HUES64 (cell line): Measurements from ENCODE around the gene TMEM130.
"Not testable (repeated sequence)": the region's sequence is repeated elsewhere in the genome, so short reads cannot be mapped to it uniquely, and the experiment has no call there.

Experiments used
- H3K27ac ChIP-seq: 2 replicates; pipeline ENCODE4 v1.7.0; 2013; ENCODE audit warnings: low read depth, low read length, inconsistent platforms
- H3K27me3 ChIP-seq: 2 replicates; pipeline ENCODE4 v1.6.1; 2013; ENCODE audit warnings: mild to moderate bottlenecking, low read length; ENCODE audit not compliant: insufficient read depth
- H3K36me3 ChIP-seq: 2 replicates; pipeline ENCODE4 v1.6.1; 2013; ENCODE audit warnings: mild to moderate bottlenecking, low read length; ENCODE audit not compliant: insufficient read depth
- H3K4me1 ChIP-seq: 2 replicates; pipeline ENCODE4 v1.6.1; 2013; ENCODE audit warnings: mild to moderate bottlenecking, low read length, moderate library complexity; ENCODE audit not compliant: insufficient read depth
- H3K4me3 ChIP-seq: 2 replicates; pipeline ENCODE4 v1.5.1; 2013; ENCODE audit warnings: mild to moderate bottlenecking, low read length, moderate library complexity
- H3K9ac ChIP-seq: 2 replicates; pipeline ENCODE4 v1.6.1; 2013; ENCODE audit warnings: mild to moderate bottlenecking, low read depth, low read length
- H3K9me3 ChIP-seq: 2 replicates; pipeline ENCODE4 v1.6.1; 2013; ENCODE audit warnings: low read depth, low read length; ENCODE audit not compliant: insufficient read depth
- WGBS: fragments of 150-250, 120-280 bp; methylation state at CpG from one replicate; pipeline ENCODE4 v1.1.7; 2013; ENCODE audit warnings: missing lambda C conversion rate; 5-methylcytosine and 5-hydroxymethylcytosine counted together

Gene TMEM130

DNA sequence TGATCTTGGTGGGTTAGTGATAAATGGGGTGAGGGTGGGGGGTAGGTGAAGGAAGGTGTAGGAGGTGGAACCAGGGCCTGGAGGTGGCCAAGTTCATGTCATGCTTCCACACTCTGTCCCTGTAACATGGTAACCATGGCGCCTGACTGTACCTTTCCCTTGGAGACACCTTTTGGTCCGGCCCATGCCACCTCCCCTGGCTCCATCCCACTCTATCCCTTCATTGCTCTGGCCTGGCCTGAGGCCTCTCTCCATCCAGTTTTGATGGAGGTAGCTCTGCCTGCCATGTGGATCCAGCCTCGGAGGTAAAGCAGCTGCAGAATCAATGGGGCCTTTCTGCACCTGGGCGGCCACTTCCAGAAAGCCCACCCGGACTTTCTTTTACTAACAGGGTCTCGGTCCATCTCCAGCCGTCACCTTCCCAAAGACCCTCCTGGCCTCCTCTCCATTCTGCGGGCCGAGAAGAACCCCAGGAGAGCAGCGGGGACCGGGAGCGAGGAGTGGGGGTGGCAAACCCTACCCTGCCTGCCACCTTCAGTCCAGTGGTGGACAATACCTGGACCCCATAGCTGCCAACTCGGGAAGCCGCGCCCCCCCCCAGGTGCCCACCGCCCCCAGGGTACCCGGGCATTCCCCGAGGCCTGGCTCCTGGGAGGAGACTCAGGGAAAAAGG is 8.0 kb upstream of the TMEM130 start:
- 32% methylated on average over 18 of the region's 18 CpGs for WGBS
- Histone ChIP-seq H3K4me1 (peaks cover 6% of the 10 kb centered on the region; the same call in 1 of the 2 replicates), H3K27me3 (no peaks in the 10 kb centered on the region), H3K4me3 (peak overlapping the region; percentile 92), H3K9ac (peak overlapping the region; percentile 98), H3K36me3 (peaks cover 24% of the 10 kb centered on the region), H3K9me3 (no peaks in the 10 kb centered on the region), H3K27ac (no peak overlapping the region)

DNA sequence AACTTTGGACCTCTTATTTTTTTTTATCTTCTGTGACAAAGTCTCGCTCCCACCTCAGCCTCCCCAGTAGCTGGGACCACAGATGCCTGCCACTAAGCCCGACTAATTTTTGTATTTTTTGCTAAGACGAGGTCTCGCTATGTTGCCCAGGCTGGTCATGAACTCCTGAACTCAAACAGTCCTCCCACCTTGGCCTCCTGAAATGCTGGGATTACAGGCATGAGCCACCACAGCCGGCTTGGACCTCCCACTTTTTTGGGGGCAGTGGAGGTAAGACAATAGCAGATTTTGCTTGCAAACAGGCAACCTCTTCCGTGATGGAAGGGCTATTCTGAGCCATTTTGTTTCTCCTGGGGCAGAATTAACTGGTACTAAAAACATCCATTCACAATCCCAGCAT is 7.3 kb upstream of the TMEM130 start:
- Histone ChIP-seq H3K36me3 (peaks cover 17% of the 10 kb centered on the region), H3K27me3 (no peaks in the 10 kb centered on the region), H3K9ac (no peak overlapping the region), H3K27ac (no peak overlapping the region), H3K4me3 (no peak overlapping the region), H3K4me1 (peaks cover 6% of the 10 kb centered on the region; the same call in 1 of the 2 replicates), H3K9me3 (no peaks in the 10 kb centered on the region)
- WGBS, result 89% methylated on average over 6 of the region's 6 CpGs

GRCh38 chr7:98875501-98875900 is 5.7 kb upstream of the TMEM130 start:
- Histone ChIP-seq H3K4me1 (peaks cover 6% of the 10 kb centered on the region; the same call in 1 of the 2 replicates), H3K9ac (no peak overlapping the region), H3K9me3 (no peaks in the 10 kb centered on the region), H3K27ac (no peak overlapping the region), H3K27me3 (peaks cover 11% of the 10 kb centered on the region), H3K4me3 (no peak overlapping the region), H3K36me3 (peaks cover 2% of the 10 kb centered on the region; the same call in 1 of the 2 replicates)
- 77% methylated on average over 9 of the region's 9 CpGs for WGBS

- peaks cover 4% of the 10 kb centered on the region; the same call in 1 of the 2 replicates for H3K4me1 ChIP-seq
Observed at GRCh38 chr7:98874942-98875341, 5.1 kb upstream of the TMEM130 start.

DNA sequence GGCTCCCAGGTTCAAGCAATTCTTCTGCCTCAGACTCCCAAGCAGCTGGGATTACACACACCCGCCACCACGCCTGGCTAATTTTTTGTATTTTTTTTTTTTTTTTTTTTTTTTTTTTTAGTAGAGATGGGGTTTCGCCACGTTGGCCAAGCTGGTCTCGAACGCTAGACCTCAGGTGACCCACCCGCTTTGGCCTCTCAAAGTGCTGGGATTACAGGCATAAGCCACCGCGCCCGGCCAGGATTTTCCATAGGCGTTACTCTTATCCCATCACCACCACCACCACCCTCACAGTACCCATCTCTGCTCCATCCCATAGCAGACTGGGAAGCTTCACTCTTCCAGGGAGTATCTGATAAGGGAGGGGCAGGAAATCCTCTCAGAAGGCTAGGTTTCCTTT is 3.8 kb upstream of the TMEM130 start:
- not testable (repeated sequence) for H3K9me3 ChIP-seq, H3K4me1 ChIP-seq, H3K27ac ChIP-seq, H3K4me3 ChIP-seq, H3K9ac ChIP-seq, H3K36me3 ChIP-seq
- H3K27me3 ChIP-seq, result peaks cover 30% of the 10 kb centered on the region
- WGBS, result 96% methylated on average over 9 of the region's 11 CpGs

More at GRCh38 chr7:98874942-98875341, 5.1 kb upstream of the TMEM130 start:
- Histone ChIP-seq H3K36me3 (no peaks in the 10 kb centered on the region), H3K4me3 (no peak overlapping the region), H3K27me3 (peaks cover 17% of the 10 kb centered on the region), H3K27ac (no peak overlapping the region), H3K9ac (no peak overlapping the region), H3K9me3 (no peaks in the 10 kb centered on the region)
- 76% methylated on average over 1 of the region's 1 CpG for WGBS

DNA sequence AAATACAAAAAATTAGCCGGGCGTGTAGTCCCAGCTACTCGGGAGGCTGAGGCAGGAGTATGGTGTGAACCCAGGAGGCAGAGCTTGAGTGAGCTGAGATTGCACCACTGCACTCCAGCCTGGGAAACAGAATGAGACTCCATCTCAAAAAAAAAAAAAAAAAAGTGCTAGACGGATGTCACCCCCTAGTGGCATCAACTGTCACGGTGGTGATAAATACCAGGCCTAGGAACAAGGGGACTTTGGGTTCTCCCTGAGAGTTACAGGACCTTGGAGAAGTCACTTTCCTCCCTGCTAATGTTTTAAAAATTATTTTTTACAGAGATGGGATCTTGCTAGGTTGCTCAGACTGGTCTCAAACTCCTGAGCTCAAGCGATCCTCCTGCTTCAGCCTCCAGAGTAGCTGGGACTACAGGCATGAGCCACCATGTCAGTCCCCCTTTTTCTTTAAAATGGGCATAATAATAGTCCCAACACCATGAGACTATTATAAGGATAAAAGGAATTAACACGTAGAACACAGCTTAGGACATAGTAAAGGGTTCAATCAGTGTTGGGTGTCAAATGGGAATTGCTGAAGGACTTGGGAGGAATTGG is 2.6 kb upstream of the TMEM130 start:
- H3K9ac ChIP-seq, result no peak overlapping the region
- no peak overlapping the region for H3K27ac ChIP-seq
- WGBS, result 68% methylated on average over 7 of the region's 7 CpGs
- H3K36me3 ChIP-seq, result no peaks in the 10 kb centered on the region
- peaks cover 37% of the 10 kb centered on the region for H3K27me3 ChIP-seq
- H3K9me3 ChIP-seq, result no peaks in the 10 kb centered on the region
- H3K4me3 ChIP-seq, result no peak overlapping the region
- H3K4me1 ChIP-seq, result peaks cover 6% of the 10 kb centered on the region; the same call in 1 of the 2 replicates

DNA sequence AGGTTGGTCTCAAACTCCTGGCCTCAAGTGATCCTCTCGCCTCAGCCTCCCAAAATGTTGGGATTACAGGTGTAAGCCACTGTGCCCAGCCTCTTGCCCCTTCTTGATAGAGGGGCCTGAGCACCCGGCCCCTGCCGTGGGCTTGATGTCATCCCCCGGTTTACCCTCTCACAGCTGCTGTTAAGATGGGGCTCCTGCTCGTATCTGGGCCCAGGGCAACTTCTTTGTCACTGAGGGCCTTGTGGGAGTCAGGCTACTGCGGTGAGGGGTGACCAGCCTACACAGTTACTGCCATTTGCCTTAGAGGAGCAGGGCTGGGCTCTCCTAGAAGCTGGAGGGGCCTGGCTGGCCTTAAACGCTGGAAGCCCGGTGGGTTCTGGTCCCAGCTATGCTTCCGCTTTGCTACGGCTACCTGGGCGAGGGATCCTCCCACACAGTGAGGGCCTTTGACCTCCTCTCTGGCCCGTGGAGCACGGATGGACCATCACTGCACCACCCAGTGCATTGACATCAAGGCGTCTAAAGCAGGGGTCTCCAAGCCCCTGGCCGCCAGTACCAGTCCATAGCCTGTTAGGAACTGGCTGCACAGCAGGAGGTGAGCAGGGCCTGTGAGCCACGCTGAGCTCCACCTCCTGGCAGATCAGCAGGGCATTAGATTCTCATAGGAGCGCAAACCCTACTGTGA is 1.1 kb upstream of the TMEM130 start:
- Histone ChIP-seq H3K27ac (no peak overlapping the region), H3K9ac (no peak overlapping the region), H3K4me1 (peaks cover 6% of the 10 kb centered on the region; the same call in 1 of the 2 replicates), H3K4me3 (peak overlapping the region; percentile 67; the same call in 1 of the 2 replicates), H3K36me3 (no peaks in the 10 kb centered on the region), H3K27me3 (peaks cover 37% of the 10 kb centered on the region), H3K9me3 (no peaks in the 10 kb centered on the region)
- 79% methylated on average over 17 of the region's 17 CpGs for WGBS

DNA sequence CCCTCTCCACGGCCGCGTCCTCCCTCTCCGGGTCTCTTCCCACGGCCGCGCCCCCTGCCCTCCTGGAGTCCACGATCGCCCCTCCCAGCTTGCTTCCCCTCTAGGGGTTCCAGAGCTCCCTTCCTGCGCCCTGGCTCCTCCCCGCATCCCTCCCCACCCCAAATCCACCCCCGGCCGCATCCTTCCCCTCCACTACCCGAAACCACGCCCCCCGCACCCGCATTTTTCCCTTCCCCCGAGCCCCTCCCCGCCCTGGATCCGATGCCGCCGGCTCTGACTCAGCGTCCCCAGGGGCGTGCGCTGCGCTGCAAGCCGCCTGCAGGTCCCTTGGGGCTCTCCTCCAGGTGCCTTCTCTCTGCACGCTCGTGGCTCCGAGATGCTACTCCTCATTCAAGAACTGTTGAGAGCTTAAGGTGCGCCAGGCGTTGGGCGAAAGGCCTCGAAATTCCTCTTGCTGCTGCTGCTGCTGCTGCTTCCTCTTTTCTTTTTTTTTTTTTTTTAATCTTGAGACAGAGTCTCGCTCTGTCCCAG is 372 bp upstream of the TMEM130 start:
- no peaks in the 10 kb centered on the region for H3K9me3 ChIP-seq
- H3K9ac ChIP-seq, result peak overlapping the region; percentile 24; the same call in 1 of the 2 replicates
- peak overlapping the region; percentile 67 for H3K4me3 ChIP-seq
- WGBS, result 2% methylated on average over 35 of the region's 35 CpGs
- H3K27ac ChIP-seq, result no peak overlapping the region
- H3K36me3 ChIP-seq, result no peaks in the 10 kb centered on the region
- peaks cover 37% of the 10 kb centered on the region for H3K27me3 ChIP-seq
- peaks cover 6% of the 10 kb centered on the region; the same call in 1 of the 2 replicates for H3K4me1 ChIP-seq

DNA sequence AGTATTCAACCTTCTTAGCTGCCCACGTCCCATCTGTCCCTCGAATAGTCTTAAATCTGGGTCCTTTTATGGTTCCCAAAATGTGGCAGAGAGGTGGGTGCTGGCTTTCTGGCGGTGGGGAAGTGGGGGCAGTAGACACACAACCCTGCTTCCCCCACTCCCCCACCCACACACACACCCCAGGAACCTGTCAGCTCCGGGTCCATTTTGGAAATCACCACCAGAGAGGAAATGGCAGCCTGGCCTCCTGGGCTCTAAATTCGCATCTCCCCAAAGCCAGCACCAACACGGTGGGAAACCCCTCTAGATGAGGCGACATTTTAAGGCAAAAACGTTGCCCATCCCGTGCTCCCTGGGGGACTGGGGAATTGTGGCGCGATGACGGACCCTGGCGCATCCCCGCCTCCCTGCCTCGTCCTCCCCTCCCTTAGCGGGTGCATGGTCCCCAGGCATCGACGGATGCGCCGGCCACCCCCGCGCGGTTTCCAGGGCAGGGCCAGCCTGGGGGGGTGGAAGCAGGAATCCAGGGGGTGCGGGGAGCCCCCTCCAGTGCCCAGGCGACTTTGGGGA is 702 bp downstream of the TMEM130 start:
- peak overlapping the region; percentile 24; the same call in 1 of the 2 replicates for H3K9ac ChIP-seq
- H3K9me3 ChIP-seq, result no peaks in the 10 kb centered on the region
- 12% methylated on average over 24 of the region's 25 CpGs for WGBS
- H3K27ac ChIP-seq, result no peak overlapping the region
- H3K27me3 ChIP-seq, result peaks cover 37% of the 10 kb centered on the region
- H3K4me1 ChIP-seq, result peaks cover 6% of the 10 kb centered on the region; the same call in 1 of the 2 replicates
- no peaks in the 10 kb centered on the region for H3K36me3 ChIP-seq
- peak overlapping the region; percentile 67 for H3K4me3 ChIP-seq

DNA sequence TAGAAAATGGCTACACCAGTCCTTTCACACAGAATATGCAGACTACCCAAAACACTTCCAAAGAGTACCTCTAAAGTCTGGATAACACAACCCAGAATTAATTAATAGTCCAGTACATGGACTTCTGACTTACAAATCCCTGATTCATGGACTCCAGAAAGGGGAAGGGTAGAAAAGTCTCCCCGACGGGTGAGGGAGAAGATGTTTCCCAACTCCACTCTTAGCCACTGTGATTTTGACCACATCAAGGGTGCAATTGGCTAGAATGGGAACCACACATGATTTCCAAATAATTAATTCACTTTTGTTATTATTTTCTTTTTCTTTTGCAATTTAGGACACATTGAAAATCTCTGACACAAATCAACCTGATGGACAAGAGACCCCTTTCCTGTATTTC is 1.4 kb downstream of the TMEM130 start:
- Histone ChIP-seq H3K36me3 (no peaks in the 10 kb centered on the region), H3K9ac (no peak overlapping the region), H3K9me3 (no peaks in the 10 kb centered on the region), H3K27me3 (peaks cover 37% of the 10 kb centered on the region), H3K4me3 (no peak overlapping the region), H3K27ac (no peak overlapping the region), H3K4me1 (peaks cover 6% of the 10 kb centered on the region; the same call in 1 of the 2 replicates)
- WGBS, result 96% methylated on average over 2 of the region's 2 CpGs
